ENCODE results near the gene PLEKHO2.

The PLEKHO2 gene

GRCh38 chr15:64894395-64895056 lies 52.8 kb downstream of the PLEKHO2 start:
- peak; percentile 65 for DNase-seq

DNA sequence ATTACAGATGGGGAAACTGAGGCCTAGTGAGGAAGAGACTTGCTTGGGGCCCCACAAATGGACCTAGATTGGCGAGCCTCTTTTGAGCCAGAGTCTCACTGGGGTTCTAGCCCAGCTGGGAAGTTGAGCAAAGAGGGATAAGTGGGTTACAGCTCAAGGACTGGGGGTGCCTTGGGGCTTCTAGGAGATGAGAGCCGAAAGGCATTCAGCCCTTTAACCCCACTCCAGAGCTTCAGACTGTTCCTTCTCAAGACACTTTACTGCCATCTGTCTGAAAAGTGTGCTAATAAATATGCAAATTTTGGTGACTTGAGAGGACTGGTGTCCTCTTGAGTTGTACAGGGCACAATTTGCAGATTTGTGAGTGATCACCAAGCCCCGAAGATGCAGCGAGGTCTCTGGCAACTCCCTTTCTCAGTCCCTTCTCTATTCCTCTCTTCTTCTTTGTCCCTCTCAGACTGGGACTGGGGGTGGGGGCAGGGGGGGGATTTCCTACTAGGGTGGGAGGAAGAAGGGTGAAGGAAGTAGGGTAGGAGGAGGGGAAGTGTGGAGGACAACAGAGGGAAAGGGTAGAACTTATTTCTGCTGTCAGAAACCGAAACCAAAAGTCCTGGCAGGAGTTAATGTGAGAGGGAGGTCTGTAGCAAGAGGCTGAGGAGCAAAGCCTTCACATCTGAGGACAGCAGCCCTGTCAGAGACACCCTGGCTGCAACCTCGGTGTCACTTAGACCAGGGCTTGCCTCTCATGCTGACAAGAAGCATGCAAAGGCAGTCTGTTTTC lies 53.8 kb downstream of the PLEKHO2 start:
- no peak for DNase-seq

DNA sequence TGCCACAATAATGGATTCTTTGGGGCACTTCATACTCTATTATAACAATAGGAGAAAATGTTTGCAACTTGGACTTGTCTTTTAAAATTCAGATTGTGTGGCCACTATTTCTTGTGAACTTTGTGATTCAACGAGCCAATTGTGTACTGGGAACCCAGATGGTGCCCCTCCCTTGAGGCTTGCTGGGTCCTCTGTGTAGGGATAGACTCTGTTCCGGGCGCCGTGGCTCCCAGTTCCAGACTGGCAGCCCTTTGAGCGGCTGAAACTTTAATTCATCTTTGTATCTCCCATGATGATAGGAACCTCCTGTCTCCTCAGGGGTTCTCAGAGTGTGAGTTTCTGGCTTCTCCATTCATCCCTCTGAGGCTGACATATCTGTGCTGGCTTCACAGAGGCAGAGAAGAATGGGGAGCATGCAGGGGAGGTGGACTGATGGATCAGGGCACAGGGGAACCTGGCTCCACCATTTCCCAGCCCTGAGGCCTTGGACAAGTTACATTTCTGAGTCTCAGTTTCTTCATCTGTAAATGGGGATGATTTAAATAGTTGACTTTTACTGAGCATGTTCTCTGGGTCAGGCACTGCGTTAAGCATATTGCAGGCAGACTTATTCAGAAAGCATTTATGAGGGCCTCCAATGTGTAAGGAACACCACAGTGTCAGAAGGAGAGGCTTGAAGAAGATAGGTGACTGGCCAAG lies 54.8 kb downstream of the PLEKHO2 start:
- no peak for DNase-seq

DNA sequence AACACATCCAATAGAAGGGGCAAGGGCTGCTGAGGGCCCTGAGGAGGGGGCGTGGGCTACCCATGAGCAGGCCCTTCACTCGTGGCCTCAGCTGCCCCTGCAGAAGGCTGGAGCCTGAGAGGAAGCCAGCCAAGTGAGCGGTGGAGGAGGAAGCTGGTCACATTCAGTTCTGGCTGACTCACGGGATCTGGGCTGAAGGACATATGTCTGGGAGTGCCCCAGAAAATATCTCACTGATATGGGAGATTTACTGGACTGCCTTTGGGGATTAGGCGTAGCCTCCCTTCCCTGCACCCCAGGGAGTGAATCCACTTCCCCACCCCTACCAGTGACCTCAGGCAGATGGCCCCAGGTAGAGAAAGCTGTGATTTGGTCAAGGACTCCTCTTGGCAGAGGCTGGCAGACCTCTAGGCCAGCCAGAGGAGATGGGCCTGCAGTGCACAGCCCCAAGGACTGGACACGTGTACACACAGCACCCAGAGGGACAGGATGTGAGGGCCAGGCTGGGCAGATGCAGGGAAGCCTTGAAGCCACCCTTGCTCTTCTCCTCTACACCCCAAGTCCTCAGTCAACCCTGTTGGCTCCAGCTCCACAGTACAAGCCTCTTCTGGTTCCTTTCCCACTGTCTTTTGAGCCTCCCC lies 55.8 kb downstream of the PLEKHO2 start:
- DNase-seq, result no peak

- DNase-seq, result no peak
Observed at GRCh38 chr15:64898406-64898805, 56.7 kb downstream of the PLEKHO2 start.

DNA sequence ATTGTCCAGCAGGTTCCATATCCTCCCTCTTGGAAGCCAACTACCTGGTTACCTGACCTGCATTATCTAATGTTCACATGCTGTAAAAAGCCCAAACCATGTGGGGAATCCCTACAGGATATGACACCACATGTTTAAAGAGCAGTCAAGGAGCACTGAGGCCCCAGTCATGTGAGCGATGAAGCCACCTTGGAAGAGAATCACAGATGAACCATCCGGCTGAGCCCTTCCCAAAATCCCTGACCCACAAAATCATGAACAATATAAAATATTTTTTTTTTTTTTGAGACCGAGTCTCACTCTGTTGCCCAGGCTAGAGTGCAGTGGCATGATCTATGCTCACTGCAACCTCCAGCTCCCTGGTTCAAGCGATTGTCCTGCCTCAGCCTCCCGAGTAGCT lies 59.4 kb downstream of the PLEKHO2 start:
- no peak for DNase-seq

DNA sequence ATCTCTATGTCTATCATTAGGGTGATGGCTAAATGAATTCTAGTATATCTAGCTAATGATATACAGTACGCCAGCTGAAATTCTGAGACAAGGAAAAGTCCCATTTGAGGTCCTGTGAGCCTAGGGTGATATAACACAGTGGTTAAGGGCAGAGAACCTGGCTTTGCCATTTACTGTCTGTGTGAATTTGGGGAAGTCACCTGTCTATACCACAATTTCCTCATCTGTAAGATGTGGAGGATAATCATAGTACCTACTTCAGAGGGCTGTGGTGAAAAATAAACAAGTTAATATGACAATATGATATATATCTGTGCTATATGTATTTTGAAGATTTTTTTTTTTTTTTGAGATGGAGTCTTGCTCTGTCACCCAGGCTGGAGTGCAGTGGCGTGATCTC lies 60.2 kb downstream of the PLEKHO2 start:
- no peak for DNase-seq

DNA sequence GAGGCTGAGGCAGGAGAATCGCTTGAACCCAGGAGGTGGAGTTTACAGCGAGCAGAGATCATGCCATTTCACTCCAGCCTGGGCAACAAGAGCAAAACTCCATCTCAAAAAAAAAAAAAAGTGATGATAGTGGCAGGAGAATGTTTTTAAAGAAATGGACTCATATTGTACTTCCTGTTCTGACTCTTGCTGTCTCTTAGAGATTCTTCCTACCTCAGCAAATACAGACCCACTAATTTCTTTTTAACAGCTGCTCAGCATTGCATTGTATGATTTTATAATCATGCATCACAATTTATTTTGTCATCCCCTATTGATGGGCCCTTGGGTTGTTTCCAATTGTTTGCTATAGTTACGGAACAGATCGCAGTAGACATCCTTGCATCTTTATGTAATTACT lies 61.1 kb downstream of the PLEKHO2 start:
- DNase-seq, result no peak

GRCh38 chr15:64903326-64903950 lies 61.7 kb downstream of the PLEKHO2 start:
- DNase-seq, result no peak

- no peak for DNase-seq
Observed at GRCh38 chr15:64904189-64904588, 62.5 kb downstream of the PLEKHO2 start.

- DNase-seq, result peak; percentile 62
Observed at GRCh38 chr15:64905119-64905831, 63.6 kb downstream of the PLEKHO2 start.

DNA sequence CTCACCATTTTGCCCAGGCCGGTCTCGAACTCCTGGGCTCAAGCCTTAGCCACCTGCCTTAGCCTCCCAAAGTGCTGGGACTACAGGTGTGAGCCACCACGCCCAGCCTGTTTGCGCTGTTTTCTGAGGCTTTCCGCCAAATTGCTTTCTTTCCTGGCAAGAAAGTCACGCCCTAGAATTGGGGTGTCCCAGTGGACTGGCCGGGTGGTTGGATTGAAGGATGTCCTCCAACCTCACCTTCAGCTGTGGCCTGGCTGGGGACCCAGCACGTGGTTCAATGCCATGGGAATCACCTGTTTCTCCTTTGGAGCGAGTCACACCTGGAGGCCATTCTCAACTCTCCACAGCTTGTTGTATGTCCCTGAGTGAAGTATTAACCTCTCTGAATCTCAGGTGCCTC lies 64.2 kb downstream of the PLEKHO2 start:
- no peak for DNase-seq

DNA sequence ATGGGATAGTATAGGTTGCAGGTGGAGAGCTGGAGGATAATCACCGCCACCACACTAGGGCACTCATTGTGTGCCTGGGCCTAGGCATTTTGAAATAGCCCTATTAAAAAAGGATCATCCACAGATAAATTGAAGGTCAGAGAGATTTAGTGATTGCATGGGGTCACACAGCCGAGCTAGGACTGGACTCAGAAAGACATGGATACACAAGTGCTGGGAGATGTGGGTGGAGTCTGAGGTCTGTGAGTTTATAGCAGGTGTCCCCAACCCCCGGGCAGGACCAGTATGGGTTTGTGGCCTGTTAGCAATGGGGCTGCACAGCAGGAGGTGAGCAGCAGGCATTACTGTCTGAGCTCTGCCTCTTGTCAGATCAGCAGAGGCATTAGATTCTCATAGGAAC lies 64.7 kb downstream of the PLEKHO2 start:
- no peak for DNase-seq

DNA sequence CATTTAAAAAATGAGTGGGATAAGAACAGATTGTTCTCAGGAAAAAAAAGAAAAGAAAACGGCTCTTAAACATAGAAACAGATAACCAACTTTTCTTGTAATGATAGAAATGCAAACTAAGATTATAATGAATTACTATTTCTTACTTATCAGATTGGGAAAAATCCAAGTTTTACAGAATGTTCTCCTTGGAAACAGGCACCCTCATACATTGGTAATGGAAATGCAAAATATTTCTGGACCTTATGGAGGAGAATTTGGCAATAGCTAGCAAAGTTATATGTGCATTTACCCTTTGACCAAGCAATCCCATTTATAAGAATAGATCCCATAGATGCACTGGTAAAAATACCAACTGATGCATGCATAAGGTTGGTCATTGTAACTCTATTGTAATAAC lies 66.3 kb downstream of the PLEKHO2 start:
- no peak for DNase-seq

DNA sequence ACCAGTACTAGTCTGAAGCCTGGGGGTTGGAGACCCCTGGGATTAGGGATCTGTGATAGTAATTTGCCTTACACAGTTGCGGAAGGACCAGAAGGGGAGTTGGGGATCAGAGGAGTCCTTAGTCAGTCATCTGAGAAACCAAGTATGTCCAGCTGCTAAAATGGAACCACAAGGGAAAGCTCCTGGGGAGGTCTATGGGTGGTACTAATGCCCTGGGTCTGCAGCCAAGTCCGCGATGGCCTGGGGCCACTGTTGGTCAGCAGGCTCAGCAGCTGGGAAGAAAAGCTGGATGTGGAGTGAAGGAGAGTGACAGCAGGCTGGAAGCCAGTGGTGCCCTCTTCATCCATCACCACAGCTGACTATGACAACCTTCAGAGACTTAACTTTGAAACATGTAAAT lies 67.8 kb downstream of the PLEKHO2 start:
- no peak for DNase-seq

DNA sequence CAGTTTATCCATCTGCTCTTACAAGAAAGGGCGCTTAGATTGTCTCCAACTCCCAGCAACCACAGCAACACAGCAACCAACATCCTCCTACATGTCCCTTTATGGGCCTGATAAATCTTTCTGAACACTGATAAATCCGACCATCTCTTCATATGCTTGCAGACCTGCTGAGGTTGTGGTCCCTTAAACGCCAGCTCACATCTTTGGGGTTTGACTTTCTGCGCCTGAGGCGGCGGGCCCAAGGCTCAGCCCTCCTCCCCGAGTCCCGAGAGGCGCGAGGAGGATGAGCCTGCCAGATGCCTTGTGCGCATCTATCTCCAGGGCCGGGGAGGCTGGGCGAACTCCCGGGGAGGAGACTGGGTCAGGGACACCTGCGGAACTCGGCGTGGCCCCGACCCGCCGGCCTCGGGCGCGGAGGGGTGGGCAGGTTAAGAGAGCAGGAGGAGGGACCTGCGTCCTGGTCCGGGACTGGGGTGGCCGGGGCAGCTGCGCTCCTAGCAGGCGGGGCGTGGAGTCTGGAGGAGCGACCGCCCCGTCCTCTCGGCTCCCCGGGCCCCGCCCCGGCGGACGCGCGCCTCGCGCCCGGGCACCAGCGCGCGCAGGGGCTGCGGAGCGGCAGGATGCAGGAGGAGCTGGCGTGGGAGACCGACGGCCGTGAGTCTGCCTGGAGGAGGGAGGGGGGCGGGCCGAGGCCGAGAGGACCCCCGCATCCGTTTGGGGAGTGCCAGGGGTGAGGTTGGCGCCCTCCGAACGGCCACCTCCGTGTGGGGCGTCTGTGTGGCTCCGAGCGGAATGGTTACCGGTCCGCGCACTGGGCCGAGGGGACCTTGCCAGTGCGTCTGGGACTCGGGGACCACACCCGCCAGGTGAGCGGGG lies 69.8 kb downstream of the PLEKHO2 start, which contains the start of gene ANKDD1A:
ANKDD1A (plus strand) TSS at position 592 of the 876 bp plus-strand sequence; CDS start at position 621, 29 bp downstream.
- no peak for DNase-seq

GRCh38 chr15:64912379-64913325 lies 70.9 kb downstream of the PLEKHO2 start:
- DNase-seq, result no peak

DNA sequence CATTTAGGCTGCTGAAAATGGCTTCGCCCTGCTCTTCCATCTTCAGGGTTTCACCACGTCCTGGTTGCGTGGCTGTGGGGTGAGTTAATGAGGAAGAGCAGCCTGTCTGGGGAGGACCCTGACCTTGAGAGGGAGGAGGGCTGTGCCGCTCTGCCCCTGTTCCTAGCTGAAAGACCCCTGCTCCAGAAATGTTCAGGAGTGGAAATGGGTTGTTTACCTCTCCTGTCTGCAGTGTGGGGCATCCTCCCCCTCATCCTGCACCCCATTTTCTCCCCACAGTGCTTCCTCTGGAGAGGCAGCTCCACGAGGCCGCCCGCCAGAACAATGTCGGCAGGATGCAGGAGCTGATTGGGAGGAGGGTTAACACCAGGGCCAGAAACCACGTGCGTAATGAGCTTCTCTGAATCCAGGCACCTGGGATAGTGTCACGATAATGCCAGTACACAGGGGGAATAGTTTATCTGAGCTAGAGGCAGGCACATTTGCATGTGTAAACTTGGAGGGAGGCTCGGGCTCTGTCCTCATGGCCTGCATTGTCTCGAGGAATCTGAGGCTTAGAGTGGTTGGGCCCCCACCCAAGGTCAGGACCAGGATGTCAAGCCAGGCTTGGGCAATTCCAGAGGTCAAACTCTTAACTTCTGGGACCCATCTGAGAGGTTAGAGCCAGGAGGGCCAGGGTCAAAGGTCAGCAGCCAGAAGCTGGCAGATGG lies 74.0 kb downstream of the PLEKHO2 start:
- no peak for DNase-seq

DNA sequence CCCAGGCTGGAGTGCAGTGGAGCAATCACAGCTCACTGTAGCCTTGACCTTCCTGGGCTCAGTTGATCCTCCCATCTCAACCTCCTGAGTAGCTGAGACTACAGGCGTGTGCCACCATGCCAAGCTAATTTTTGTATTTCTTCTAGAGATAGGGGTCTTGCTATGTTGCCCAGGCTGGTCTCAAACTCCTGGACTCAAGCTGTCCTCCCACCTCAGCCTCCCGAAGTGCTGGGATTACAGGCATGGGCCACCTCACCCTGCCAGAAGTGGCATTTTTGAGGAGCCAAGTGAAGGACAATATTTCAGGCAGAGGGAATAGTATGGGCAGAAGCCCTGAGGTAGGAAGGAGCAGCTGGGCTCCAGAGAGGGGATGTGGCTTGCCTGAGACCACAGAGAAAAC lies 74.7 kb downstream of the PLEKHO2 start:
- no peak for DNase-seq
